Dedifferentiated amniotic fluid mesenchymal stem cell (primary cell): ENCODE measurements around the gene ITGAL.
"Not testable (repeated sequence)": the region's sequence is repeated elsewhere in the genome, so short reads cannot be mapped to it uniquely, and the experiment has no call there.

Source experiments
- DNase-seq: peaks from one replicate; pipeline ENCODE4 v3.0.0-alpha.2; 2016; ENCODE audit errors: extremely low spot score

The ITGAL gene

DNA sequence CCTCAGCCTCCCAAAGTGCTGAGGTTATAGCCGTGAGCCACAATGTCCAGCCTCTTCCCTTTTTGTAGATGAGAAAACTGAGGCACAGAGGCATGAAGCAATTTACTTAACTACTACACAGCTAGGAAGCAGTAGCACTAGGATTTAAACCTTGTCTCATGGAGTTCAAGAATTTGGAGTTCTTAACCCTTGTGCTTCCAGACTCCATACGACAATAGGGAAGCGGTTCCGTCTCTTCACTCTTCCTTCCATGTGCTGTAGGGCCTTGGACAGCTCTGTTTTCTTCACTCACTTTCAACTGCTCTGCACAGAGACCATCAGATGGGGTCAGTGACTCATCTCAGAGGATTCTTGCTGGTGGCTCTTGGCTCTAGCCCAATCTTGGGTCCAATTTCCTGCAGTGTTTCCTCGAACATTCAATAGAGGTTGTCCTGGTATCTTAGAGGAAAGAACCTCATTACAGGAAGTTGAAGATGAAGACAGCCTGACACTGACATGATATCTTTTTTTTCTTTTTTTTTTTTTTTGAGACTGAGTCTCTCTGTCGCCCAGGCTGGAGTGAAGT is 19.3 kb downstream of the ITGAL start:
- peak; percentile 42 for DNase-seq

DNA sequence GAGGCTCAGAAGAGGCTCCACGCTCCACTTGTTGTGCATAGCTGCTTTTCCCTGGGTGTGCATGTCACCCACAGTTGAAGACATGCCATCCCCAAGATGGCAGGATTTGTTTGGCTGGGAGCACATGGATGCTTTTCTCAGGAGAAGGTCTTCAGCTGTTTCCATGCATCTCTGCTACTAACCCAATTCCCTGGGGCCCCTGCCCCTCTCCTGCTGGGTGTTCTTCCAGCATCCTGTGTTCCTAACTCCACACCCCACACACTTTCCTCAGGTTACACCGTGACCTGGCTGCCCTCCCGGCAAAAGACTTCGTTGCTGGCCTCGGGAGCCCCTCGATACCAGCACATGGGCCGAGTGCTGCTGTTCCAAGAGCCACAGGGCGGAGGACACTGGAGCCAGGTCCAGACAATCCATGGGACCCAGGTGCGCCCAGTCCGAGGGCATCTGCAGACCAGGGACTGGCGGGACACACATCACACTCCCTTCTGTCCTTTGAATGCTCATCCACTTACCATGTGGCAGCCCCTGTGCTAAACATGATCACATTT is 21.5 kb downstream of the ITGAL start:
- no peak for DNase-seq

DNA sequence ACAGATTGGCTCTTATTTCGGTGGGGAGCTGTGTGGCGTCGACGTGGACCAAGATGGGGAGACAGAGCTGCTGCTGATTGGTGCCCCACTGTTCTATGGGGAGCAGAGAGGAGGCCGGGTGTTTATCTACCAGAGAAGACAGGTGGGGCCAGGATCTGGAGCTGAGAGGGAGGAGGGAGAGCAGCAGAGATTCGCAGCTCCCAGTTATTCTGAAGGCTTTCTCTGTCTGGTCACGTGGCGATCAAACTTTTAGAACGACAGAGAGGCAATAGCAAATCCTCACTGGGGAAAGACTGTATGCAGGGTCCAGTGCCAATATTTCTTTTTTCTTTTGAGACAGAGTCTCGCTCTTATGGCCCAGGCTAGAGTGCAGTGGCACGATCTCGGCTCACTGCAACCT is 22.2 kb downstream of the ITGAL start:
- DNase-seq, result no peak

DNA sequence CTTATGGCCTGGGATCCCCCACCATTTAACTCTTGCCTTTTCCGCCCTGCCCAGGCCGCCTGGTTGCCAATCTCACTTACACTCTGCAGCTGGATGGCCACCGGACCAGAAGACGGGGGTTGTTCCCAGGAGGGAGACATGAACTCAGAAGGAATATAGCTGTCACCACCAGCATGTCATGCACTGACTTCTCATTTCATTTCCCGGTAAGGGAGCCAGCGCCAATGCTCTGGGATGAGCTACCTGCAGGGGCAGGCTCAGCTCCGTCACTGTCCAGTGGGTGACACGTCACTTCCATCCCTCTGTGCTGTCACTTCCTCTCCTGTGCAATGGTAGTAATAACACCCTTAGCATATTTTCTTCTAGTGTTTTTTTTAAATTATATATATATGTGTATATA is 26.7 kb downstream of the ITGAL start:
- no peak for DNase-seq

DNA sequence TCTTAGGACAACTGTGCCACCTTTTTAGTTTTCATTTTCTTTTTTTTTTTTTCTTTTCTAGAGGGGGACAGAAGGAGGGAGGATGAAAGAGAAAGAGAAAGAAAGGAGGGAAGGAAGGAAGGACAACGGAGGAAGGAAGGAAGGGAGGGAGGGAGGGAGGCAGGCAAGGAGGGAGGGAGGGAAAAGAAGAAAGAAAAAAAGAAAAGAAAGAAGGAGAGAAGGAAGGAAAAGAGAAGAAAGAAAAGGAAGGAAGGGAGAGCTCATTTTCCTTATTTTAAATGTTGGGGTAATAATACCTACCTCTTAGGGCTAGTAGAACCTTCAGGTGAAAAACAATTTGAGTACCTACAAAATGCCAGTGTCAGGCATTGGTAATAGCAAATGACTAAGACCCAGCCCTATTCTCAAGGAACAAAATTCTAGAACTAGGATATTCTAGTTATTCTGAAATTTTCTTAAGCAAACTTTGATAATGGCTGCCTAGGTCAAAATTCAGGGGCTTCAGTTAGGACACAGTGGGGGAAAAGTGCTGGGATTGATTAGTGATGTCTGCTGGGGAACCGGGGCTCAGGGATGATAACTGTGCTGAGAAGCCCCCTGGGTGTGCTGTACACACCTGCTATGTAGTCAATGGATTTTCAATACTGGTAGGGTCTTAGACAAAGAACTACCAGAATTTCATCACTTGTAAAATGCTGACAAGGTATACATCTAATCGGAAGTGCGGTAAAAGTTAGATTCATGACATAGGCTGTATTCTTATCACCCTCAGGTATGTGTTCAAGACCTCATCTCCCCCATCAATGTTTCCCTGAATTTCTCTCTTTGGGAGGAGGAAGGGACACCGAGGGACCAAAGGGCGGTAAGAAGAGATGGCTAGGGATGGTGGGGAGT is 31.1 kb downstream of the ITGAL start:
- DNase-seq, result no peak

DNA sequence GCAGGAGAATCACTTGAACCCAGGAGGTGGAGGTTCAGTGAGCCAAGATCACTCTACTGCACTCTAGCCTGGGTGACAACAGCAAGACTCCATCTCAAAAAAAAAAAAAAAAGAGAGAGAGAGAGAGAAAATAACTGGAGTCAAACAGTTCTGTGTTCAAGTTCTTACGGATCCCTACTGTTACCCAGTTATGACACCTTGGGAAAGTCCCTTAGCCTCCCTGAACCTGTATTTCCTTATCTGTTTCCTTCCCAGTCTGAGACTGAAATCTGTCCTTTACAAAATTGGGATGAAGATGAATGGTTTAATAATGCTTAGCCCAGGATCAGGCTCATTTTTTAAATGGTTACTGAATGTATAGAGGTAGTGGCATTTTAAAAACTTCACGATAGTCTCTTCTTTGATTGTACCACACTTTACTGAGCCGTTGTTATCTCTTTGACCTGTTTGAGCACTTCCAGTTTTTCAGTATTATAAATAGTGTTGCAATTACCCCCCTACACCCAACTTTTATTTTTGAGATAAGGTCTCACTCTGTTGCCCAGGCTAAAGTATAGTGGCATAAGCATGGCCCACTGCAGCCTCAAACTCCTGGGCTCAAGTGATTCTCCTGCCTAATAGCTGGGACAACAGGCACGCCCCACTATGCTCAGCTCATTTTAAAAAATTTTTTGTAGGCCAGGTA is 36.7 kb downstream of the ITGAL start:
- DNase-seq, result no peak

GRCh38 chr16:30510376-30510938 is 37.9 kb downstream of the ITGAL start:
- DNase-seq, result no peak

GRCh38 chr16:30511509-30511908 is 39.0 kb downstream of the ITGAL start:
- no peak for DNase-seq

DNA sequence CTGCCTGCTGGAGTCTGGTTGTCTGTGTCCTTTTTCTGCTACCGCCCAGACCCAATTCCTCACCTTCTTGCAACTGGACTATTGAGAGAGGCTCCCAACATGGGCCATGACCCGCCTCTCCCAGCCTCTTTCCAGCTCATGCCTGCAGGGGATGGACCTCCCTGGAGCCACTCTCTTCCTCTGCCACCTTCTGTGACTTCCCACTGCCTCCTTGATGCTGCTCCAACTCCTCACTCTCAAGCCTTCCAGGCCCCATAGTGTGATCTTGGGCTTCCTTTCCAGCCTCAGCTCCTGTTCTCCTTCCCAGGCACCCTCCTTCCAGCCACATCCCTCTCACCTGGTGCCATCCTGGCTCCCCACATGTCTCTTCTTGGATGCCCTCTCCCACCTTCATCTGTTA is 42.7 kb downstream of the ITGAL start:
- no peak for DNase-seq

DNA sequence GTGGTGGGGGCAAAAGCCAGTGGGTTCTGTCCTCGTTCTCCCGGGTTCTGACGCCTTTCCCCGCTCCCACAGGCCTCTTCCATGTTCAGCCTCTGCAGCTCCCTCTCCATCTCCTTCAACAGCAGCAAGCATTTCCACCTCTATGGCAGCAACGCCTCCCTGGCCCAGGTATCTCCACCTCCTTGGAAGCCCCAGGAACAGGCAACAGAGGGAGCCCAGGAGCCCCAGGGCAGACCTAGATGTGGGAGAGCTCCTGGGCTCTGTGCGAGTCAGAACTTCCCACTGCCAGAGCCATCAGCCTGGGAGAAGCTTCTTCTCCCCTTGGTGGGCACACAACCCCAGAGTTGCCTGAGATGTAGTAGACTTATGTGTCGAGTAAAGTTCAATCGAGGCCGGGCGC is 46.0 kb downstream of the ITGAL start:
- DNase-seq, result no peak

- DNase-seq, result no peak
Measured at GRCh38 chr16:30519120-30520049, 46.8 kb downstream of the ITGAL start.

GRCh38 chr16:30521476-30521872 is 48.9 kb downstream of the ITGAL start:
- DNase-seq, result no peak

DNA sequence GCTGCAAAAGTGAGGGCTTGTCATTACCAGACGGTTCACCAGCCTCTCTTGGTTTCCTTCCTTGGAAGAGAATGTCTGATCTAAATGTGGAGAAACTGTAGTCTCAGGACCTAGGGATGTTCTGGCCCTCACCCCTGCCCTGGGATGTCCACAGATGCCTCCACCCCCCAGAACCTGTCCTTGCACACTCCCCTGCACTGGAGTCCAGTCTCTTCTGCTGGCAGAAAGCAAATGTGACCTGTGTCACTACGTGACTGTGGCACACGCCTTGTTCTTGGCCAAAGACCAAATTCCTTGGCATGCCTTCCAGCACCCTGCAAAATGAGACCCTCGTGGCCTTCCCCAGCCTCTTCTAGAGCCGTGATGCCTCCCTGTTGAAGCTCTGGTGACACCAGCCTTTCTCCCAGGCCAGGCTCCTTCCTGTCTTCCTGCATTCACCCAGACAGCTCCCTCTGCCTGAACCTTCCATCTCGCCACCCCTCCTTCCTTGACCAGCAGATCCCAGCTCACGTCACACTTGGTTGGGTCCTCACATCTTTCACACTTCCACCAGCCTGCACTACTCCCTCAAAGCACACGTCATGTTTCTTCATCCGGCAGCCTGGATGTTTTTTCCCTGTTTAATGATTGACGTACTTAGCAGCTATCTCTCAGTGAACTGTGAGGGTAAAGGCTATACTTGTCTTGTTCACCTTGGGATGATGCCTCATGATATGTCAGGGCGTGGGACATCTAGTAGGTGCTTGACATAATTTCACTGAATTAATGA is 49.5 kb downstream of the ITGAL start:
- DNase-seq, result no peak

GRCh38 chr16:30522702-30523463 is 50.3 kb downstream of the ITGAL start:
- not testable (repeated sequence) for DNase-seq

DNA sequence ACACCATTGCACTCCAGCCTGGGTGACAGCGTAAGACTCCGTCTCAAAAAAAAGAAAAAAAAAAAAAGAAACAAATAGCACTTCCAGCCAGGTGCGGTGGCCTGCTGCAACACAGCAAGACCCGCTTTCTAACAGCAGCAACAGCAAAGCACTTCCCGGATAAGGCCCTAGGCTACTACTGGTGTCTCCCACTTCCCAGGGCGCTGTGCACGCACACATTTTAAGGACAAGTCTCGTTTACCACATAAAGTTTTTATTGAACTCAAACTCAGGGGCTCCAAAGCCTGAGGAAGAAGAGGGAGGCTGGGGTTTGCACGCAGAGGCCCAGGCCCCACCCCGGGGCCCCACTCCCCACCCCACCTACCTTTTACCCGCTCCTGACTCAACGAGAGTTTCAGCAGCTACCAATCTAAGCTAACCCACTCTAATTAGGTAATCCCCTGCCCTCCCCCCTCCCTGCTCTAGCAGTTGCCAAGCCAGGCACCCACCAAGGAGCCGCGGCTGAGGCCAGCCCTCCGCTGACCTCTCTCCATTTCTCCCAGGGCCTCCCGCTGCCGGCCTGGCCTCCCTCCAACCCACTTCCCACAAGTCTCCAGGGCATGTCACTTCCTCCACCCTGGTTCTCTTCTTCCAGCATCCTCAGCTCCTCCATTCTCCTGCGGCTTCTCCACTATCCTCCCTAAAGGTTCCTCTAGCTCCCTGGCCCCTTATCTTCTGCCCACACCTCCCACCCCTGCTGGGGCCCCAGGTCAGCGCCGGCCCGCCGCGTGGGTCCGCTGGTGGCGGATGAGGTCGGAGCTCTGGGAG is 51.4 kb downstream of the ITGAL start:
- no peak for DNase-seq

DNA sequence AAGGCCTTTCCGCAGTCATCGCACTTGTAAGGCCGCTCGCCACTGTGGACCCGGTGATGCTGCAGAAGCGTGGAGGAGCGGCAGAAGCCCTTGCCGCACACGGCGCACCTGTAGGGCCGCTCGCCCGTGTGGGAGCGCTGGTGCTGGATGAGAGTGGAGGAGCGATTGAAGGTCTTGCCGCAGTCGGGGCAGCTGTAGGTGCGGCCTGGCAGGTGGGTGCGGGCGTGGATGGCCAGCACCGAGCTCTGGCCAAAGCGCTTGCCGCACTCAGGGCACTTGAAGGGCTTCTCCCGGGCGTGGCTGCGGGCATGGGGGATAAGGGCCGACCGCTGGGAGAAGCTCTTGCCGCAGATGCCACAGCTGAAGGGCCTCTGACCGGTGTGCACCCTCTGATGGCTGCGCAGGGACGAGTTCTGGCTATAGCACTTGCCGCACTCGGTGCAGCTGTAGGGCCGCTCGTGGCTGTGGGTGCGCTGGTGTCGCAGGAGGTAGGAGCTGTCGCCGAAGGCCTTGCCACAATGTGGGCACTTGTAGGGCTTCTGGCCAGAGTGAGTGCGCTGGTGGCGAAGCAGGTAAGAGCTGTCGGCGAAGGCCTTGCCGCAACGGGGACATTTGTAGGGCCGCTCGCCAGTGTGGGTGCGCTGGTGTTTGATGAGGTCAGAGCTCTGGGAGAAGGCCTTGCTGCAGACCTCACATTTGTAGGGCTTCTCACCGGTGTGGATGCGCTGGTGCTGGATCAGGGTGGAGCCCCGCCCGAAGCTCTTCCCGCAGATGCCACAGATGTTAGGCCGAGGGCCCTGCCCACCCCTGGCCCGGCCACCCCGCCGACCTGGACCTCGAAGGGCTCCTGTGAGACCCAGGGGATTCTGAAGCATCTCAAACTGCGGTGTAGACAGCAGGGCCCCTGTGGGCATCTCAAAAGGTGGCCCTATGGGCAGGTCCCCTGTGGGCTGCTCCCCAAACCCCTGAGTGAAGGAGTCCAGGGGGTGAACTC is 52.3 kb downstream of the ITGAL start:
- DNase-seq, result no peak

DNA sequence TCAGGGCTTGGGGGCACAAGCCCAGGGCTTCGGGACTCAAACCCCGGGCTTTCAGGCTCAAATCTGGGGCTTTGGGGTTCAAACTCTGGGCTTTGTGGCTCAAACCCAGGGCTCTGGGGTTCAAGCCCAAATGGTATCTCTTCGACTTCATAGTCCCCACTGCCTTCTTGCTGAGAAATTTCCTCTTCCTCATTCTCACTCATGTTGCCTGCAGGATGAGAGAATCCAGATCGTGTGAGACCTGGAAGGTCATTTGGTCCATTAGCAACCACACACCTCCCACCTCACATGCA is 53.2 kb downstream of the ITGAL start:
- no peak for DNase-seq
